ENCODE data around the gene CALHM1. TPM values are rescaled to one million over a fixed set of nuclear protein-coding genes. Genes with fewer than 3 reads are reported as not detected.

Gene CALHM1
- total RNA-seq, 1 experiment from 2014 or later, result not detected

GRCh38 chr10:103473261-103473671, 14.6 kb upstream of the CALHM1 start:
- Mint-ChIP-seq H3K4me3 (ENCODE audit: unreplicated experiment) (no peak overlapping the region), H3K4me1 (ENCODE audit: low read depth, unreplicated experiment) (no peaks in the 10 kb centered on the region), H3K9me3 (ENCODE audit: unreplicated experiment) (no peaks in the 10 kb centered on the region), H3K27ac (ENCODE audit: unreplicated experiment) (no peak overlapping the region), H3K27me3 (ENCODE audit: insufficient read depth, unreplicated experiment) (no peaks in the 10 kb centered on the region), H3K36me3 (ENCODE audit: insufficient read depth, unreplicated experiment) (no peaks in the 10 kb centered on the region)
- H3K27me3 ChIP-seq (replicated peaks; ENCODE audit: control insufficient read depth, insufficient read depth, low read length), result no peaks in the 10 kb centered on the region; the same call in 1 of the 2 replicates
- H3K36me3 ChIP-seq (ENCODE audit: control insufficient read depth, insufficient read depth, low read length), result no peaks in the 10 kb centered on the region
- H3K4me3 ChIP-seq (ENCODE audit: low read depth, low read length), result no peak overlapping the region
- BruUV-seq (replicated peaks), result no TSS peak
- no peak for TF ChIP-seq CTCF (IDR thresholded peaks at IDR 0.05; ENCODE audit: insufficient read depth in 1 of 2, low read depth in 1 of 2, low read length in 1 of 2, severe bottlenecking in 1 of 2, unreplicated experiment in 1 of 2)
- no peak for DNase-seq
- H3K4me1 ChIP-seq, result no peaks in the 10 kb centered on the region
- CTCF ChIA-PET, result no interaction called here
- POLR2A ChIA-PET, result no interaction called here
- intact Hi-C loops (cut with micrococcal nuclease; ENCODE audit: unreplicated experiment), result no loop called here
- no peaks in the 10 kb centered on the region for H3K9me3 ChIP-seq

DNA sequence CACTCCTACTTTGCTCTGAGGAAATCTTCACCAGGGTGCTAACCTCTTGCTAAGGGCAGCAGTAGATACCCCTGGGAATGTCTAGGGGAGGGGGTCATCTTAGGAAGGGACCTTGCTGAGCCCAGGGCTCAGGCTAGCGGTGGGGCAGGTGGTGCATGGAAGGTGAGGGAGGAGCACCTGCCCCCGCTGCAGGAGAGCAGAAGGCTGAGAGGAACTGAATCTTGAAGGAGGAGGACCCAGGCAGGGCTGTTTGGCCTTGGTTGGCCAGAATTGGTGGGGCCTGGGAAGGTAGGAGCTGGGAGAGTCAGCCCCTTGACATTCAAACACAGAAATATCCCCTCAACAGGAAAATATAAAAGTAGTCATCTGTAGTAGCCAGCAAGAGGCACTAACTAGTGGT, 13.3 kb upstream of the CALHM1 start:
- Histone ChIP-seq H3K36me3 (ENCODE audit: control insufficient read depth, insufficient read depth, low read length) (no peaks in the 10 kb centered on the region), H3K9me3 (no peaks in the 10 kb centered on the region), H3K27me3 (replicated peaks; ENCODE audit: control insufficient read depth, insufficient read depth, low read length) (no peaks in the 10 kb centered on the region; the same call in 1 of the 2 replicates), H3K4me1 (no peaks in the 10 kb centered on the region), H3K4me3 (ENCODE audit: low read depth, low read length) (no peak overlapping the region)
- ChIA-PET CTCF (no interaction called here), POLR2A (no interaction called here)
- BruUV-seq (replicated peaks), result no TSS peak
- peaks cover 1% of the 10 kb centered on the region for H3K4me1 Mint-ChIP-seq (ENCODE audit: low read depth, unreplicated experiment)
- DNase-seq, result no peak
- no peak for TF ChIP-seq CTCF (IDR thresholded peaks at IDR 0.05; ENCODE audit: insufficient read depth in 1 of 2, low read depth in 1 of 2, low read length in 1 of 2, severe bottlenecking in 1 of 2, unreplicated experiment in 1 of 2)
- intact Hi-C loops (cut with micrococcal nuclease; ENCODE audit: unreplicated experiment), result no loop called here
- no peak overlapping the region for H3K4me3 Mint-ChIP-seq (ENCODE audit: unreplicated experiment)
- no peak overlapping the region for H3K27ac Mint-ChIP-seq (ENCODE audit: unreplicated experiment)
- no peaks in the 10 kb centered on the region for H3K36me3 Mint-ChIP-seq (ENCODE audit: insufficient read depth, unreplicated experiment)
- H3K9me3 Mint-ChIP-seq (ENCODE audit: unreplicated experiment), result no peaks in the 10 kb centered on the region
- H3K27me3 Mint-ChIP-seq (ENCODE audit: insufficient read depth, unreplicated experiment), result no peaks in the 10 kb centered on the region

DNA sequence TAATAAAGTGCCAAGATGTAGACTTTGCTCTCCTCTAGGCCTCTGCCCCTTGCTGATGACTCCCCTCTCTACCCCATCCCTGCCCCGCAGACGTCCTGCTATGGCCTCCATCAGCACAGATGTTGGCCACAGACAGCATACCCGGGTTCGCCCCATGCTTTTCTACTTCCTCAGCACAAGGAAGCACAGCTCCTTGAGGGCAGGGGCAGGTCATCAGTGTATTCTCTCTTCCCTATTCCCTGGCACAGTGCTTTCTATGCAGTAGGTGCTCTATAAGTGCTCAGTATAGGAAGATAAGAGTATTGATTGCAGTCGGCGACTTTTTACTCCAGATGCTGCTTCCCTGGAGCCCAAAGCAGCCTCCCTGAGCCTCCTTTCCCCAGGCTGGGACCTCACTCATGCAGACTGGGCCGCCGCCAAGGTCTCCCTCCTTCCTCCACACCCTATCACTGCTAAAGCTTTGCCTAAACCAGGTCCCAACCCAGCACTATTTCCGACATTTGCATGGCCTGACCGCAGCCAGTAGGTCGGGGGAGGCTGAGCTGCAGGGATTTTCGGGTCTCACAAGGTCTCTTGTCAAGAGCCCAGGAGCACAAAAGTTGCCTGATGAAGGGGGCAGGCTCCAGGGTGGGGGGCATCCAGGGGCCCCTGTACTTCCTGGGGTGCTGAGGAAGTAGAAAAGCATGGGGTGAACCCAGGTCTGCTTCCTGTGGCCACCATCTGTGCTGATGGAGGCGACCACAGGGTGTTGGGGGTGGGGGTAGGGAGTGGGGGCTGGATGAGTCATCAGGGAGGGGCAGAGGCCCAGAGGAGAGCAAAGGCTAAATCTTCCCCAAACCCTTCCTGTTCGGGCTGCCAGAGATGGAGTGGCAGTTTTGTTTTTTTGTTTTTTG, 12.3 kb upstream of the CALHM1 start:
- Mint-ChIP-seq H3K36me3 (ENCODE audit: insufficient read depth, unreplicated experiment) (no peaks in the 10 kb centered on the region), H3K27me3 (ENCODE audit: insufficient read depth, unreplicated experiment) (no peaks in the 10 kb centered on the region), H3K27ac (ENCODE audit: unreplicated experiment) (no peak overlapping the region), H3K4me3 (ENCODE audit: unreplicated experiment) (no peak overlapping the region), H3K9me3 (ENCODE audit: unreplicated experiment) (no peaks in the 10 kb centered on the region), H3K4me1 (ENCODE audit: low read depth, unreplicated experiment) (peaks cover 7% of the 10 kb centered on the region)
- no peaks in the 10 kb centered on the region; the same call in 1 of the 2 replicates for H3K27me3 ChIP-seq (replicated peaks; ENCODE audit: control insufficient read depth, insufficient read depth, low read length)
- TF ChIP-seq CTCF (IDR thresholded peaks at IDR 0.05; ENCODE audit: insufficient read depth in 1 of 2, low read depth in 1 of 2, low read length in 1 of 2, severe bottlenecking in 1 of 2, unreplicated experiment in 1 of 2), result no peak
- POLR2A ChIA-PET, result no interaction called here
- no peak for DNase-seq
- no peaks in the 10 kb centered on the region for H3K4me1 ChIP-seq
- no peaks in the 10 kb centered on the region for H3K36me3 ChIP-seq (ENCODE audit: control insufficient read depth, insufficient read depth, low read length)
- no TSS peak for BruUV-seq (replicated peaks)
- no peaks in the 10 kb centered on the region for H3K9me3 ChIP-seq
- CTCF ChIA-PET, result no interaction called here
- no peak overlapping the region for H3K4me3 ChIP-seq (ENCODE audit: low read depth, low read length)
- intact Hi-C loops (cut with micrococcal nuclease; ENCODE audit: unreplicated experiment), result no loop called here
